CD4-positive, alpha-beta T cell (primary cell): ENCODE results near the gene CRABP1. TPM values are rescaled to one million over a fixed set of nuclear protein-coding genes. Genes with fewer than 3 reads are reported as not detected.

Experiments used
- ATAC-seq: fragments of 200-7000 bp; cut with Tn5 transposase; one replicate; pipeline ENCODE4 v1.10.0; 2022; ENCODE audit warnings: mild to moderate bottlenecking; ENCODE audit not compliant: poor library complexity
- CTCF ChIA-PET: fragments of 350-600 bp; sonication (Branson Sonifier 250); formaldehyde crosslinking; loops from one replicate; lab custom pipeline; 2021; ENCODE audit warnings: antibody characterized with exemption, inconsistent platforms; lab: Charles Lee
- POLR2A ChIA-PET: fragments of 350-600 bp; sonication (Branson Sonifier 250); formaldehyde crosslinking; loops from one replicate; lab custom pipeline; 2021; ENCODE audit warnings: antibody characterized with exemption, inconsistent platforms; lab: Charles Lee
- DNase-seq, 14 experiments: peaks; one replicate each; pipeline ENCODE4 v3.0.0-alpha.2; 2013 to 2020; ENCODE audit warnings: mixed read lengths in 2 of 14
- H3K27ac ChIP-seq, 2 donors: one replicate each; pipeline versions ENCODE4 v1.5.1 to v1.7.0; 2013; ENCODE audit warnings: low read length in 2 of 2, low read depth in 1 of 2, mild to moderate bottlenecking in 1 of 2
- H3K27me3 ChIP-seq, 2 experiments: 1 replicate in 1 of 2; 2 replicates in 1 of 2; pipeline versions ENCODE4 v1.6.1 to v1.7.0; 2013; ENCODE audit warnings: low read length in 2 of 2, control low read depth in 1 of 2, mild to moderate bottlenecking in 1 of 2, moderate library complexity in 1 of 2; ENCODE audit not compliant: insufficient read depth in 2 of 2, control insufficient read depth in 1 of 2
- H3K36me3 ChIP-seq: one replicate; pipeline ENCODE4 v1.6.1; 2013; ENCODE audit warnings: low read length, control low read depth; ENCODE audit not compliant: insufficient read depth
- H3K4me1 ChIP-seq: one replicate; pipeline ENCODE4 v1.6.1; 2013; ENCODE audit warnings: low read length, control low read depth; ENCODE audit not compliant: insufficient read depth
- H3K4me3 ChIP-seq: one replicate; pipeline ENCODE4 v1.5.1; 2013; ENCODE audit warnings: mild to moderate bottlenecking, low read length, moderate library complexity
- H3K9me3 ChIP-seq, 2 experiments: 1 replicate in 1 of 2; 2 replicates in 1 of 2; pipeline versions ENCODE4 v1.6.1 to v1.7.0; 2013; ENCODE audit warnings: low read length in 2 of 2, mild to moderate bottlenecking in 2 of 2, control low read depth in 1 of 2, moderate library complexity in 1 of 2; ENCODE audit not compliant: control insufficient read depth in 1 of 2, insufficient read depth in 1 of 2
- H3K27ac Mint-ChIP-seq: one replicate; pipeline ENCODE4 v1.8.0; 2020; ENCODE audit warnings: mixed read lengths
- H3K27me3 Mint-ChIP-seq: one replicate; pipeline ENCODE4 v1.8.0; 2021; ENCODE audit warnings: mixed read lengths
- H3K36me3 Mint-ChIP-seq: one replicate; pipeline ENCODE4 v1.8.0; 2021; ENCODE audit warnings: low read depth, mixed read lengths
- H3K4me1 Mint-ChIP-seq: one replicate; pipeline ENCODE4 v1.8.0; 2021; ENCODE audit warnings: low read depth, mixed read lengths
- H3K4me3 Mint-ChIP-seq: one replicate; pipeline ENCODE4 v1.8.0; 2020; ENCODE audit warnings: mild to moderate bottlenecking, mixed read lengths
- H3K9me3 Mint-ChIP-seq: one replicate; pipeline ENCODE4 v1.8.0; 2020; ENCODE audit warnings: mixed read lengths
- intact Hi-C, 2 experiments: fragments of 100-400 bp; cut with DNase I in 1 of 2; cut with micrococcal nuclease in 1 of 2; formaldehyde crosslinking; loops; one replicate each; pipeline versions ENCODE4 v1.15.1 to v1.9.0; 2023 to 2025; cut with DNase I, micrococcal nuclease
- total RNA-seq, 174 experiments: library from RNA in 2 of 174; stranded (reverse) in 2 of 174; gene quantifications; one replicate each; pipeline ENCODE4 v1.2.3 and lab custom pipeline; 2021 to 2026
- TF ChIP-seq, protein P1 (sequence below): fragments of 200-600 bp; IDR thresholded peaks from one replicate; pipeline ENCODE4 v1.8.0; 2022; ENCODE audit warnings: antibody characterized with exemption, mild to moderate bottlenecking

The CRABP1 gene
- total RNA-seq, 2 experiments from 2014 or later = not detected

DNA sequence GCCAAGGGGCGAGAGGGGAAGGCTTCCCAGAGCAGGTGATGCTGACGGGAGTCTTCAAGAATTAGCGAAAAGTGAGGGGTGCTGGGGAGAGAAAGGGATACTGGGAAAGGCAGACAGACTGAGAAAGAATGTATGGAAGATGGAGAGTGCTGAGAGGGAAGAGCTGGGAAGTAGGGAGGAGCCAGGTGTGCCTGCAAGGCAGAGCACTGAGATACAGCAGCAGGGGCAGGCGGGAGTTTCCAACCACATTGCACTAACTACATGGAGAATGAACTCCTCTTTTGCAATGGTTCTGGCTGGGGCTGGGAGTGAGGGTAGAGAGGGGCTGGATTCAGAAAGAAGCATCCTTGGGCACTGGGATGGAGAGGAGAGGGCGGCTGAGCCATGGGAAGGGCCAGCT is 16.0 kb upstream of the CRABP1 start:
- H3K36me3 Mint-ChIP-seq = no peaks in the 10 kb centered on the region
- Histone ChIP-seq H3K4me3 (no peak overlapping the region), H3K9me3 (no peaks in the 10 kb centered on the region), H3K36me3 (no peaks in the 10 kb centered on the region), H3K4me1 (no peaks in the 10 kb centered on the region), H3K27me3 (no peaks in the 10 kb centered on the region), H3K27ac (no peak overlapping the region)
- H3K4me1 Mint-ChIP-seq = no peaks in the 10 kb centered on the region
- TF ChIP-seq, protein P1, sequence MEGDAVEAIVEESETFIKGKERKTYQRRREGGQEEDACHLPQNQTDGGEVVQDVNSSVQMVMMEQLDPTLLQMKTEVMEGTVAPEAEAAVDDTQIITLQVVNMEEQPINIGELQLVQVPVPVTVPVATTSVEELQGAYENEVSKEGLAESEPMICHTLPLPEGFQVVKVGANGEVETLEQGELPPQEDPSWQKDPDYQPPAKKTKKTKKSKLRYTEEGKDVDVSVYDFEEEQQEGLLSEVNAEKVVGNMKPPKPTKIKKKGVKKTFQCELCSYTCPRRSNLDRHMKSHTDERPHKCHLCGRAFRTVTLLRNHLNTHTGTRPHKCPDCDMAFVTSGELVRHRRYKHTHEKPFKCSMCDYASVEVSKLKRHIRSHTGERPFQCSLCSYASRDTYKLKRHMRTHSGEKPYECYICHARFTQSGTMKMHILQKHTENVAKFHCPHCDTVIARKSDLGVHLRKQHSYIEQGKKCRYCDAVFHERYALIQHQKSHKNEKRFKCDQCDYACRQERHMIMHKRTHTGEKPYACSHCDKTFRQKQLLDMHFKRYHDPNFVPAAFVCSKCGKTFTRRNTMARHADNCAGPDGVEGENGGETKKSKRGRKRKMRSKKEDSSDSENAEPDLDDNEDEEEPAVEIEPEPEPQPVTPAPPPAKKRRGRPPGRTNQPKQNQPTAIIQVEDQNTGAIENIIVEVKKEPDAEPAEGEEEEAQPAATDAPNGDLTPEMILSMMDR = no peak
- no peak overlapping the region for H3K27ac Mint-ChIP-seq
- CTCF ChIA-PET = no interaction called here
- H3K9me3 Mint-ChIP-seq = no peaks in the 10 kb centered on the region
- H3K27me3 Mint-ChIP-seq = no peaks in the 10 kb centered on the region
- H3K4me3 Mint-ChIP-seq = no peak overlapping the region
- POLR2A ChIA-PET = no interaction called here
- intact Hi-C loops = no loop called here
- ATAC-seq = no peak
- no peak for DNase-seq

DNA sequence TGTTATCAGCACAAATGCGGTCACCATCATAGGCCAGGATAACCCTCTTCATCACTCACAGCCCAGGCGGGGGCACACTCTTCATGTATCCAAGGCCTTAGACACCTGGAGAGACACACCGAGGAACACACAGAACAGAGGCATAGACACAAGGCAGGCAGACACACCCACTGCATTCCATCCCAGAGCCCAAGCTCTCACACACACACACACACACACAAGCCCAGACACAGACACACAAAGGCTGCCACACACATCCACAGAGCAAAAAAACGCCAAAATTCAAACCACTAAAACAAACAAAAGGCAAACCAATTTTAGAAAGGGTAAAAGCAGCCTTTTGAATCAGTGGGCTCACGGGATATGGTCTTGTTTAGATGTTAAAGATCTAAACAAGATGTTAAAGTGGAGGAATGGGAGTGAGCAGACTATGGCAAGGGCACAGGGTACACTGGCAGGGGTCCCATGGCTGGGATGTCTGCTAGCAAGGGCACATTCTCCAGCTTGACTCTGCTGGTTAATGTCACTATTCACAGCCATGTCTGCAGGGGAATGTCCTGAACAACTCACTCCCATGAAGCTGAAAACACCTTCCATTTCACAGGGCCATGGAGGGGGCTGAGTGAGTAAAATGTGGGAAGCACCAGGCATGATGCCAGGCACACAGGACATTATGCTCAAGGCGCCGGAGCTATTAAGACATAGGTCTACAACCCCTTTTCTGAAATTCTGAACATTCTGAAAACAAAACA is 14.9 kb upstream of the CRABP1 start:
- POLR2A ChIA-PET = no interaction called here
- H3K36me3 ChIP-seq = no peaks in the 10 kb centered on the region
- H3K9me3 ChIP-seq = no peaks in the 10 kb centered on the region
- no peak overlapping the region for H3K4me3 ChIP-seq
- Mint-ChIP-seq H3K4me1 (no peaks in the 10 kb centered on the region), H3K27me3 (no peaks in the 10 kb centered on the region), H3K36me3 (no peaks in the 10 kb centered on the region), H3K9me3 (no peaks in the 10 kb centered on the region), H3K27ac (no peak overlapping the region), H3K4me3 (no peak overlapping the region)
- no peak for ATAC-seq
- CTCF ChIA-PET = no interaction called here
- no peak for DNase-seq
- no peaks in the 10 kb centered on the region for H3K4me1 ChIP-seq
- H3K27me3 ChIP-seq = no peaks in the 10 kb centered on the region
- no peak overlapping the region for H3K27ac ChIP-seq
- intact Hi-C loops = no loop called here
- TF ChIP-seq, protein P1 = no peak

DNA sequence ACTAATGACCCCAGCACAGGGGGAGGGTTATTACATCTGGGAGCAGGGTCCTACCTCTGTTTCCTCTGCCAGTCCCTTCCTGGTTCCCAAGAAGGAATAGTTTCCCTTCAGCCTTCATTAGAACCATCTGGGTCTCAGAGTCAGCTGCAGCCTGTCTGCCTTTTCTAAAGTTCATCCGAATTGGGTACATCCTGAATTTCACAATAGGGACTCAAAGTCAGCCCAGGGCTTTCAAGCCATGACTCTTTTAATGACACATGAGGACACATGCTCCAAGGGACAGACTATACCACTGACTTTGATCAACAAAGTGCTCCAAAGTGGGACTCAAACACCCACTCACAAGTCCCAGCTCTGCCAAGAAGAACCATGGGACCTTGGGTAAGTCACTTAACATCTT is 12.7 kb upstream of the CRABP1 start:
- CTCF ChIA-PET = no interaction called here
- DNase-seq (no peak), ATAC-seq (no peak)
- Mint-ChIP-seq H3K27ac (no peak overlapping the region), H3K4me3 (no peak overlapping the region), H3K9me3 (no peaks in the 10 kb centered on the region), H3K4me1 (no peaks in the 10 kb centered on the region), H3K36me3 (no peaks in the 10 kb centered on the region), H3K27me3 (no peaks in the 10 kb centered on the region)
- H3K36me3 ChIP-seq = no peaks in the 10 kb centered on the region
- H3K27ac ChIP-seq = no peak overlapping the region
- no peak overlapping the region for H3K4me3 ChIP-seq
- TF ChIP-seq, protein P1 = no peak
- H3K4me1 ChIP-seq = no peaks in the 10 kb centered on the region
- no peaks in the 10 kb centered on the region for H3K9me3 ChIP-seq
- POLR2A ChIA-PET = no interaction called here
- no peaks in the 10 kb centered on the region for H3K27me3 ChIP-seq
- intact Hi-C loops = no loop called here
